ENCODE measurements around the gene PRIM2.
"Not testable (repeated sequence)": the region's sequence is repeated elsewhere in the genome, so short reads cannot be mapped to it uniquely, and the experiment has no call there.

- TF ChIP-seq EZH2phosphoT487 (conservative IDR thresholded peaks at IDR 0.05; ENCODE audit: low read length); CTCF (IDR thresholded peaks at IDR 0.05; ENCODE audit: insufficient read depth, low read length, poor library complexity, severe bottlenecking): not testable (repeated sequence)
Observed at GRCh38 chr6:57673281-57673680, 355.9 kb downstream of the PRIM2 start.
